ENCODE data around the gene RSL1D1. TPM values are rescaled to one million over a fixed set of nuclear protein-coding genes. Genes with fewer than 3 reads are reported as not detected.
A peak's percentile ranks its signal among the peaks of the same experiment; 100 is the strongest.

The RSL1D1 gene
- total RNA-seq, 2 donors from 2014 or later = 75.3 to 123 TPM

DNA sequence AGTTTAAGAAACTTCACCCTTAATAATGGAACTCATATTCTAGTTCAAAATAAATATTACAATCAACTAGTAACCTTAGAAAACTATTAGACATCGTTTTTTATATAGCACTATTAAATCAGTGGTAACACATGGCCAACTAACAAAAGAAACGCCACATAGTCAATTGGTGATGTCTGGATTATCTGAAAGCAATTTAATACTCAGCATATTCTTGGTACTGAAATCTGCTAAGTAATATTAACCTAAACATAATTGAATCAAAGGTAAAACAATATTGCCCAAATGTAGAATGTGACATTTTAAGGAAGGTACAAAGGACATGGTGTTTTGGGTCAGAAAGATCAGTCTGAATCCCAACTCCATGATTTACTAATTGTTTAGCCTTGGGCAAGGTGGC lies 11.1 kb upstream of the RSL1D1 start:
- TF ChIP-seq, protein P1, sequence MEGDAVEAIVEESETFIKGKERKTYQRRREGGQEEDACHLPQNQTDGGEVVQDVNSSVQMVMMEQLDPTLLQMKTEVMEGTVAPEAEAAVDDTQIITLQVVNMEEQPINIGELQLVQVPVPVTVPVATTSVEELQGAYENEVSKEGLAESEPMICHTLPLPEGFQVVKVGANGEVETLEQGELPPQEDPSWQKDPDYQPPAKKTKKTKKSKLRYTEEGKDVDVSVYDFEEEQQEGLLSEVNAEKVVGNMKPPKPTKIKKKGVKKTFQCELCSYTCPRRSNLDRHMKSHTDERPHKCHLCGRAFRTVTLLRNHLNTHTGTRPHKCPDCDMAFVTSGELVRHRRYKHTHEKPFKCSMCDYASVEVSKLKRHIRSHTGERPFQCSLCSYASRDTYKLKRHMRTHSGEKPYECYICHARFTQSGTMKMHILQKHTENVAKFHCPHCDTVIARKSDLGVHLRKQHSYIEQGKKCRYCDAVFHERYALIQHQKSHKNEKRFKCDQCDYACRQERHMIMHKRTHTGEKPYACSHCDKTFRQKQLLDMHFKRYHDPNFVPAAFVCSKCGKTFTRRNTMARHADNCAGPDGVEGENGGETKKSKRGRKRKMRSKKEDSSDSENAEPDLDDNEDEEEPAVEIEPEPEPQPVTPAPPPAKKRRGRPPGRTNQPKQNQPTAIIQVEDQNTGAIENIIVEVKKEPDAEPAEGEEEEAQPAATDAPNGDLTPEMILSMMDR (IDR thresholded peaks at IDR 0.05) = no peak
- Histone ChIP-seq H3K4me3 (no peak overlapping the region), H3K27ac (no peak overlapping the region), H3K36me3 (no peaks in the 10 kb centered on the region), H3K4me1 (peaks cover 0 to 13% of the 10 kb centered on the region in 2 donors), H3K9me3 (no peaks in the 10 kb centered on the region), H3K27me3 (no peaks in the 10 kb centered on the region)
- no peak for DNase-seq (ENCODE audit: low spot score)

DNA sequence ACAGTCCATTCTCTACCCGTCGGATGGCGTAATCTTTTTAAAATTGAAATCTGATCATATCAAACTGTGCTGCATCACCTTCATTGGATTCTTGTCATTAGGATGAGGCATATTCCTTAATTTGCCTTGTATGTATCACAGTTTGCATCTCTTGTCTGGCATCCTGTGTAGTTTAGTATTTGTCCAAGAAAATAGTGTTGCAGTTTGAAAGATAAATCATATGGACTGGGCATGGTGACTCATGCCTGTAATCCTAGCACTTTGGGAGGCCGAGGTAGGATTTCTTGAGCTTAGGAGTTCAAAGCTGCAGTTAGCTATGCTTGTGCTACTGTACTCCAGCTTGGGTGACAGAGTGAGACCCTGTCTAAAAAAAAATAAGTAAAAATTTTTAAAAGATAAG lies 5.8 kb upstream of the RSL1D1 start:
- no peaks in the 10 kb centered on the region for H3K36me3 ChIP-seq
- TF ChIP-seq, protein P1 (IDR thresholded peaks at IDR 0.05) = no peak
- no peak overlapping the region for H3K27ac ChIP-seq

DNA sequence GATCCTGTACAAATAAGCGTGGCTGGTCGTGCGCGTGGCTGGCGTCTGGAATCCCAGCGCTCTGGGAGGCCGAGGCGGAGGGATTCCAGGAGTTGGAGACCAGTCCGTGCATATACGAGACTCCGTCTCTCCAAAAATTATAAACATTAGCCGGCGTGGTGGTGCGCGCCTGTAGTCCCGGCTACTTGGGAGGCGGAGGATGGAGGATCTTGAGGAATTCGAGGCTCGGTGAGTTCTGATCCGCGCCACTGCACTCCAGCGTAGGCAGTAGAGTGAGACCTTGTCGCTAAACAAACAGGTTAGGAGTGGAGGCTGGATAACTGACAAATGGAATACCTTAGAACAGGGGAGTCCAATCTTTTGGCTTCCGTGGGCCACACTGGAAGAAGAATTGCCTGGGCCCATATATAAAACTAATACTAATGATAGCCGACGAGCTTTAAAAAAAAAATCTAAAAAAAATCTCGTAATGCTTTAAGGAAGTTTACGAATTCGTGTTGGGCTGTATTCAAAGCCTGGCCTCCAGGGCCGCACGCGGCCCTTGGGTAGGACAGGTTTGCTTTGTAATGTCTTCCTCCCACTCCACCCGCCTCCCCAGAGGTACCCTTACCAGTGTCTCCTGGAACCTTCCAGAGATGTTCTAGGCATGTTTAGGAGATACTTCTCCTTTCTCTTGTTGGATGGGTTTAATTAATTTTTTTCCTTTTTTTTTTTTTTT lies 909 bp upstream of the RSL1D1 start:
- Histone ChIP-seq H3K9me3 (no peaks in the 10 kb centered on the region), H3K4me3 (peak overlapping the region; percentile 80 to 93), H3K27ac (peak overlapping the region; percentile 83 to 92), H3K4me1 (peaks cover 0 to 43% of the 10 kb centered on the region in 2 donors), H3K36me3 (peaks cover 19% of the 10 kb centered on the region), H3K27me3 (no peaks in the 10 kb centered on the region)
- TF ChIP-seq, protein P1 (IDR thresholded peaks at IDR 0.05) = no peak
- no peak for DNase-seq (ENCODE audit: low spot score)

More for the DNA sequence above, 5.8 kb upstream of the RSL1D1 start:
- no peak for DNase-seq (ENCODE audit: low spot score)
- Histone ChIP-seq H3K4me1 (peaks cover 0 to 16% of the 10 kb centered on the region in 2 donors), H3K27me3 (no peaks in the 10 kb centered on the region), H3K4me3 (no peak overlapping the region), H3K9me3 (no peaks in the 10 kb centered on the region)

DNA sequence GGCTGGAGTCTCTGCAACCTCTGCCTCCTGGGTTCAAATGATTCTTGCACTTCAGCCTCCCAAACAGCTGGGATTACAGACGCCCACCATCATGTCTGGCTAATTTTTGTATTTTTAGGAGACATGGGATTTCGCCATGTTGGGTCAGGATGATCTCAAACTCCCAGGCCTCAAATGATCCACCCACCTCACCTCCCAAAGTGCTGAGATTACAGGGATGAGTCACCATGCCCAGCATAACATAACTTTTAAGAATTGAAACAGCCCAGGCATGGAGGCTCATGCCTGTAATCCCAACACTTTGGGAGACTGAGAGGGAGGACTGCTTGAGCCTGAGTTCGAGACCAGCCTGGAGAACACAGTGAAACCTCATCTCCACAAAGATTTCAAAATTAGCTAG lies 2.5 kb downstream of the RSL1D1 start:
- H3K27ac ChIP-seq = no peak overlapping the region
- H3K36me3 ChIP-seq = peaks cover 52% of the 10 kb centered on the region
- no peak for DNase-seq (ENCODE audit: low spot score)
- no peaks in the 10 kb centered on the region for H3K27me3 ChIP-seq
- no peaks in the 10 kb centered on the region for H3K9me3 ChIP-seq
- H3K4me3 ChIP-seq = no peak overlapping the region
- TF ChIP-seq, protein P1 (IDR thresholded peaks at IDR 0.05) = no peak
- H3K4me1 ChIP-seq = peaks cover 0 to 33% of the 10 kb centered on the region in 2 donors

DNA sequence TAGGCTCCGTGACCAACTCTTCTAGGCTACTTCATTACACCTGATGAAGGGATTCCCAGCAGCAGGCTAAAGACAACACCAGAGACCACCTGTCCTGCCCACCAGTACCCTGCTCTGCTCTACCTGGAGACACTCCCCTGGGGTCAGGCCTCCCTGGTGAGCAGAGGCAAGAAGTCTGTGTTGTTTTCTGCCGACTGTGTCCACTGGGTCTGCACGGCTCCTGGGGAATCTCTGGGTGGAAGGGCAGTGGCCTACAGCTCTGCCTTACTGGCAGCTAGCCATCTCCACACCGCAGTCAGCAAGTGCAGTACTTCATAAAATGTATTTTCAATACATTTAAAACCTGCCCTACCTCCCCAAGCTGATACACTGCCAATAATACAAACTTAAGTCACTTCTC lies 6.8 kb downstream of the RSL1D1 start:
- no peak for DNase-seq (ENCODE audit: low spot score)

More for the DNA sequence above, 6.8 kb downstream of the RSL1D1 start:
- no peaks in the 10 kb centered on the region for H3K27me3 ChIP-seq
- no peaks in the 10 kb centered on the region for H3K9me3 ChIP-seq
- no peak overlapping the region for H3K27ac ChIP-seq
- no peak overlapping the region for H3K4me3 ChIP-seq
- H3K36me3 ChIP-seq = peaks cover 91% of the 10 kb centered on the region
- peaks cover 0 to 11% of the 10 kb centered on the region in 2 donors for H3K4me1 ChIP-seq
- TF ChIP-seq, protein P1 (IDR thresholded peaks at IDR 0.05) = no peak
